Inflammatory macrophage treated with lipopolysaccharide for 4 hours (primary cell): Measurements from ENCODE around the gene MED4.

Experiments
- DNase-seq: peaks from one replicate; pipeline ENCODE4 v3.0.0-alpha.2; 2020

MED4 gene

GRCh38 chr13:48094781-48095502, at the start of gene MED4:
TSS of gene MED4 (minus strand) at chr13:48095104. CDS start at chr13:48095078, 26 bp downstream.
- DNase-seq, result peak; percentile 96

- DNase-seq, result peak; percentile 93
Measured at GRCh38 chr13:48144413-48145035, 49.6 kb upstream of the MED4 start.

DNA sequence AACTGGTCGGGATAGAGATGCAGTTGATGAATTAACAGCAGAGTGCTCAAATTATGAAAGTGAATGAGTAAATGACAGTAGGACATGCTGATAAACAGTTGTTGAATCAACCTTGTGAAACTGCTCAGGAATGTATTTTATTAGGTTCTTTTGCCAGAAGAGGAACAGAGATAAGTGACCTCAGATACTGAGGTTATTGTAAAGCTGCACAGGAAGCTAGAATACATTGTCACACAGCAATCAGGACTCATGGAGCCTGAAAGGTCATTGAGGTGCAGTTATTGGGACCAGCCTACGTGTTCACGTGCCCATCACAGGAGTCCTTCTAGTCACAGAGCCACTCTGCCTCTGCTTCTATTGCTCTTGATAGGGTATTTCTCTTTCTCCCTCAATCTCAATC, 47.5 kb upstream of the MED4 start:
- peak; percentile 90 for DNase-seq

DNA sequence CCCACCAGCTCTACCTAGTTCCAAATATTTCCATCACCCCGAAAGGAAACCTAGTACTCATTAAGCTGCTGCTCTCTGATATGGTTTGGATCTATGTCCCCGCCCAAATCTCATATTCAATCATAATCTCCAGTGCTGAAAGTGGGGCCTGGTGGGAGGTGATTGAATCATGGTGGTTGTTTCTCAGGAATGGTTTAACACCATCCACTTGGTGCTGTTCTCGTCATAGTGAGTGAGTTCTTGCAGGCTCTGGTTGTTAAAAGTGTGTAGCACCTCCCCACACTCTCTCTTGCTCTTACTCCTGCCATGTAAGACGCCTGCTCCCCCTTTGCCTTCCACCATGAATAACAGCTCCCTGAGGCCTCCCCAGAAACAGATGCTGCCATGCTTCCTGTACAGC, 43.4 kb upstream of the MED4 start:
- DNase-seq, result no peak

GRCh38 chr13:48132961-48133360, 38.1 kb upstream of the MED4 start:
- no peak for DNase-seq

DNA sequence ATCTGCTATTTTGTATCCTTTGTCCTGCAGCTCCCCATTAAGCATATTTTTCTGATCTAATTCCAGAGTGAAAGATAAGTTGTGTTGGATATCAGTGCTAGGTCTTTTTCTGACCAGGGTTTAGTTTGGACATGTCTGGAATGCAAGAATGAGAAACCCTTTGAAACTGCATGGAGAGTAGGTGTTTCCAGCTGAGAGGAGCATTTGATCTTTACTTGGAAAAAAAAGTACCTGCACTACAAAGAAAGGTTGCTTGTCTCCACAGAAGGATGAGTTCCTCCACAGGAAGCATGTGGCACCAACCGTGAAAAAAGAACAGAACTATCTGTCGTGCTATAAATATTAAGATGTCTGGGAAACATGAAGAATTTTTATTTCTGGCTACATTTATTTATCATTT, 36.6 kb upstream of the MED4 start:
- no peak for DNase-seq

GRCh38 chr13:48126944-48127830, 32.3 kb upstream of the MED4 start:
- DNase-seq, result peak; percentile 71

DNA sequence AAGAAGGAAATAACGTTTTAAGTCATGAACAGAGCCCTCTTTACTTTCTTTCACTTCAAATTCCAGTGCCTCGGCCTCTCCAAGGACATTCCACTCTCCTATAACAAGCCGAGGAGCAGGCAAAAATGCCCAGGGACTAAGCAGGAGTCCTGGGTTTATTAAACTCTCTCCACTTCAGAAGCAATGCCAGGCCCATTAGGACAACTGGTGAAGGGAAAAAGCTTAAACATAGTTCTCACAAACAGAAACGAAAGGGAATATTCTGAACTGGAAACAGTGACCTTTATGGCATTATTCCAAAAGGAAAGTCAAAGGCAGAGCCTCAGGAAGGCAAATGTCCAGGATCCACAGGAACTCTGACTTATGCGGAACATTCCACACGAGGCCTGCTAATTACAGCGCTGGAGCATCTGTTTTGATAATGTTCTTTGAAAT, 30.9 kb upstream of the MED4 start:
- DNase-seq, result no peak

DNA sequence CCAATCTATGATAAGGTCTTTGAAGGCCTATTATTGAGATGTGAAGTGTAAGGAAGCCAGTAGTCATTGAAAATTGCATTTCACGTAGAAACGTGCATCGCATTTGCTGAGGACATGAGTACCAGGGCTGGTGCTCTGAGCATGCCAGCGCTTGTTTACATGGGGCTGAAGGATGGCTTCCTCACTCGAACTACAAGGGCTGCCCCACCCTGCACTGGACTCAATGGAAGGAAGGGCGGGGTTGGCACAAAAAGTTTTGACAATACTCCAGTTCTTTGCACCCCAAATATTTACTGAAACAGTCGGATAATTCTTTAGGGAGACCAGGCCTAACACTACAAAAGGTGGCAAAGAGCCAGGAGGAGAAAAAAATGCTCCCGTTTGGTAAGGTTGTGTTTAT, 28.9 kb upstream of the MED4 start:
- DNase-seq, result no peak

- no peak for DNase-seq
Measured at GRCh38 chr13:48121733-48122132, 26.8 kb upstream of the MED4 start.

- no peak for DNase-seq
Measured at GRCh38 chr13:48120241-48120640, 25.3 kb upstream of the MED4 start.

GRCh38 chr13:48118030-48118429, 23.1 kb upstream of the MED4 start:
- DNase-seq, result peak; percentile 61

DNA sequence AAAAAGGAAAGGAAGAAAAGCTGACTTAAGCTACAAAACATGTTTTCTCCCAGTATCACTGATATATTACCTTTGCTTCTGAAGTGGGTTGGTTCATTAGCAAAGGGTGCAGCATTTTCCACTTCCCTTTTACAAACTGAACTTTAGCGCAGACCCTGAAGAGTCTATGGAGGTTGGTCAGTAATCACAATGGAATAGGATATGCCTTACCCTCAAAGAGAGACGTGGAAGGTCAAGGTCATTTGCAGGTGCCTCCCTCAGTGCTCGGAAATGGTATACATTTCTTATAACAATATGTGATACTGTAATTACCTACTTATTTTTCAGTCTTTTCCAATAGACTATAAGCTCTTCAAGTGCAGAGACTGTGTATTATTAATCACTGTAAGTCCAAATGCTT, 21.9 kb upstream of the MED4 start:
- DNase-seq, result no peak

DNA sequence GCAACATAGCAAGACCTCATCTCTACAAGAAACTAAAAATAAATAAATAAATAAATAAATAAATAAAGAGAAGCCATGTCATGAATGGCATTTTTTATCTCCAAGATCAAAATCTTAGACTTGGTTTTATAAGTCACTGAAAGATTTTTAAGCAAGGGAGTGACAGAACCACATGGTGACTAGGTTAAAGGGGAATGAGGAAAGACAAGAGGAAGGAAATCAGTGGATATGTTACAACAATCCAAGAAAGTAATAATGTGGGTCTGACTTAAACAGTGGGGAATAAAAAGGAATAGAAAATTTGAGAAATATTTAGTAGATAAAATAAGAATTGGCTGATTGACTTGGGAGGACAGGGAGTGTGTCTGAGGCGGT, 18.8 kb upstream of the MED4 start:
- peak; percentile 64 for DNase-seq

GRCh38 chr13:48112896-48113755, 18.2 kb upstream of the MED4 start:
- DNase-seq, result peak; percentile 56

DNA sequence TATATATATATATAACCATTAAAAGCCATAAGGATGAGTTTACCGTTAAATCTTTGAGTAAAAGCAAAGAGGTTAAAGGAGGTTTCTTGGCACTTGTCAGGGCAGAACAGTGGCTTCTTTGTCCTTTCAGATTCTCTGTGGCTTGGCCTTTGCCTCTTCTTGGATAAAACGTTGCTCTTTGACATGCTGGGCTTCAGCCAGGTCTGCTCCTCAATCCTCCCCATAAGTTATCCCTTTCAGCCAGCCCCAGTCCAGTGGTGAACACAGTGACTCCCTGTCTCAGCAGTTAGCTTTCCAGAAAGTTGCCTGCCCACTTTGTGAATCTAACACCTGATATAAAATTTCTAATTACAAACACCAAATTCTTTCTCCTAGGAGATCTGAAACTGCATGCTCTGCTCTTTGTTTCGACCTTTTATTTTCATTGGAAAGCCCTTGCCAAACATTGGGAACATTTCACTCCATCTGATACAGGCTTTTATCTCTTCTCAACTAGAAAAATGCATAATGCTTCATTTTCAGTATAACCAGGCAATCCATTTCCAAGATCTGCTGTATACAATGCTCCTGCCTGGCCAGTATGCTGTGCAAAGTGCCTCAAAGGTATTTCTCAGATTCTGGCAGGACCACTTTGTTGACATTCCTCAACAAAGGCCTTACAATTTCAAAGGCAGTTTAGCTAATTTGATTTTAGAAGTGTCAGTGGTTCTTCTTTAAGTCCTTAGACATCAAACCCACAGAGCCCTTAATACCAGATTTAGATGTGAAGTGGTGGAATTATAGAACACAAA, 16.2 kb upstream of the MED4 start:
- no peak for DNase-seq

GRCh38 chr13:48110132-48110868, 15.4 kb upstream of the MED4 start:
- DNase-seq, result no peak

DNA sequence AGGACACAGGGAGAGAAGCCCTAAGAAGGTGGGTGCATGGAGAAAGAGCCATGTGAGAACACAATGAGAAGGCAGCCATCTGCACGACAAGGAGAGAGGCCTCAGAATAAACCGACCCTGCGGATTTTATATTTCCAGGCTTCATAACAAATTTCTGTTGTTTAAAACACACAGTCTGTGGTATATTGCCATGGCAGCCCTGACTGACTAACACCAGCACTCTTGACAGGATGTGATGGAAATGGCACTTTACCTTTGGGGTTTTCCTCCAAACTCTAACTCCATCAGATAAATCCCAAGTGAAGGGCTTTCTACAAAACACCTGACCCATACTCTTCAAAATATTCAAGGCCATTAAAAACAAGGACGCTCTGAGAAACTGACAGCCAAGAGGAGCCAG, 13.2 kb upstream of the MED4 start:
- DNase-seq, result no peak

DNA sequence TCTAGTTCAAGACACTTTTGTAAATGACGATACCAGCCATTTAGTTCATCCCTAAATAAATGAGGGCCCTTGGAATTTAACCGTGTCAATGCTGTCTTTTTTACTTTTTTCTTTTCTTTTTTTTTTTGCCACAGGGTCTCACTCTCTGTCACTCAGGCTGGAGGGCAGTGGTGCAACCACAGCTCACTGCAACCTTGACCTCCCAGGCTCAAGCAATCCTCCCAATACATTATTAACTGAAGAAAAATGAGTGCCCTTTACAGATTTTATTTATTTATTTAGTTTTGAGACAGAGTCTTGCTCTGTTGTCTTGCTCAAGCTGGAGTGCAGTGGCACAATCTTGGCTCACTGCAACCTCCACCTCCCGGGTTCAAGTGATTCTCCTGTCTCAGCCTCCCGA, 2.9 kb upstream of the MED4 start:
- DNase-seq, result no peak

DNA sequence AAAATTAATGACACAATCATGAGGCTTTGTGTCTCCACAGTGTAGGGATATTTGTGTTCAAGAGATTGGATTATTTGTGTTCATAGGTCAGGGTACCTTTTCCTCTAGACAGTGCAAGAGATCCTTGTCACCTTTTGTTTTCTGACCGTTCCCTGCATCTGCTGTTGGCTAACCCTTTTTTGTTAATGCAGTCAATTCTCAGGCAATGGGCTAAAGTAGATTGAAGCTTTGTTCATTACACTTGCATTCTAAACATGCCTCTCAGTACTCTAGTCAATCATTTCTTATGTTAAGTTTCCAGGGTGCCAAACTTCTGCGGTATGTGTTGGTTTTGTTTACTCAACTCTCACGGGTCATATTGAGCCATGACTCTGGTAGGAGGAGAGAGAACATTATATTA, 1.8 kb upstream of the MED4 start:
- no peak for DNase-seq

DNA sequence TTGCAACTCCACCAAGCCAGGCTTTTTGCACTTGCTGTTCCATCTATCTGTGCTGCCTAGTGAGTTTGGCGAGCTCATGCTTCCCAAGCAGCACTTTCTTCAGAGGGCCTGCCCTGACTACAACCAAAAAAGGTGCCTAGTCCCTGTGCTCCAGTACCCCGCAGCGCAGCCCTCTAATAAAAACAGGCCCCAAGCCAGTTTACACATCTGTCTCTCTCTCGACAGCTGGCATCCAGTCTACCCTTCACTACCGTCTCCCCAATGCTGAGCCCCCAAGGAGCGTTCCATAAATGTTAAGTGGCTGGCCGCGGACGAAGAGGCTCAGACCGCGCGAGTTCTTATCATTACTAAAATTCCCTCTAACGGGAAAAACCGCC, 512 bp downstream of the MED4 start:
- no peak for DNase-seq
